HG02981 (cell line): ENCODE measurements around the gene SSTR5.
"Not testable (repeated sequence)": the region's sequence is repeated elsewhere in the genome, so short reads cannot be mapped to it uniquely, and the experiment has no call there.

Experiments
- ATAC-seq: cut with Tn5 transposase; IDR thresholded peaks from one replicate; pipeline ENCODE4 v1.9.1; 2021; ENCODE audit warnings: mild to moderate bottlenecking, moderate library complexity; ENCODE audit not compliant: unreplicated experiment

The SSTR5 gene

DNA sequence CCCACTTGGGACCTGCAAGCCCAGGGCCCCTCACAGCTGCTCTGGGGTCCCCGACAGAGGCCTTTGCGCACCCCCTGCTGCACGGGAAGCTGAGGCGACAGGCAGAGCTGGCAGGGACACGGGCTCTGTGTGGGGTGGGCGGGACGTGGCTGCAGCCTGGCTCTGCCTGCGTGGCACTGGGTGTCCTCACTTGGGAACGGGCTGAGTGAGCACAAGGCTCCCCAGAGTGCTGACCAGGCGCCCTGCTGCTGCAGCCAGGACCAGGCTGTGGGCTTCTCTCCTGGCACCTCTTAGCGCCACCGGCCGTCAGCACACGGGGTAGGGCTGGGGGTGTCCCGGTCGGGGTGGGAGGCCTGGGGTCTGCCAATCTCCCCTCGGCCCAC is 16.9 kb downstream of the SSTR5 start:
- no peak for ATAC-seq

DNA sequence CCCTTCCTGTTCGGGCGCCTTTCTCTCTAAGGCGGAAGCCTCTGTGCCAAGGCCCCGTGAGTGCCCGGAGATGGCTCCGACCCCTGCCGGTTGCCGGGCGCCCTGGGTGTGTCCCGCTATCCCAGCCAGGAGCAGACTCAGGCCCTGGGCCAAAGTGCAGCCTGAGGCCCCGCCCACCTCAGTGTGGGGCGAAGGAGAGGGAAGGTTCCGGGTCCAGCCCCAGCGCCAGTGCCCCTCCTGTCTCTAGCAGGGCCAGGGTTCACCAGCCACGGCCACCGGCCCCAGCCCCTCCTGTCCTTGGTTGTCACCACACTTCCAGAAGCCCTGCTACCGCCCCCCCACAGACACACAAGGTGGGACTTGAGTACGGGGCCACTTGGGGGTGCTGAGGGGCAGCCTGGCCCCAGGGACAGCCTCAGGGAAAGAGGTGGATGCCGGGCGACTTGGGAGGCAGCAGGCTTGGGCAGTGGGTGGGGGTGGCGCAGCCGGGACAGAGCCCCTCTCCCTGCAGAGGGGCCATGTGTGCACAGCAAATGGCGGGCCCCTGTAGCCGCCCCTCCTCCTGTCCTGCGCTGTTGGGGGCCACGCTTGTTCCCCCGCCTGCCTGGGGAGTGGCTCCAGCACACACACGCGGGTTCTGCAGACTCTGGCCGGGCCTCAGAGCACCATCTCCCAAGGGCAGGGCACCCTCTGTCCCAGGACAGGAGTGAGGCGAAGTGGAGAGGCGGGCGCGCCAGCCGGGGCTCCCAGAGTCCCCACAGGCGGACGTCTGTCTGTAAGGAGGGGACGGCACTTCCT is 17.5 kb downstream of the SSTR5 start:
- ATAC-seq: no peak

DNA sequence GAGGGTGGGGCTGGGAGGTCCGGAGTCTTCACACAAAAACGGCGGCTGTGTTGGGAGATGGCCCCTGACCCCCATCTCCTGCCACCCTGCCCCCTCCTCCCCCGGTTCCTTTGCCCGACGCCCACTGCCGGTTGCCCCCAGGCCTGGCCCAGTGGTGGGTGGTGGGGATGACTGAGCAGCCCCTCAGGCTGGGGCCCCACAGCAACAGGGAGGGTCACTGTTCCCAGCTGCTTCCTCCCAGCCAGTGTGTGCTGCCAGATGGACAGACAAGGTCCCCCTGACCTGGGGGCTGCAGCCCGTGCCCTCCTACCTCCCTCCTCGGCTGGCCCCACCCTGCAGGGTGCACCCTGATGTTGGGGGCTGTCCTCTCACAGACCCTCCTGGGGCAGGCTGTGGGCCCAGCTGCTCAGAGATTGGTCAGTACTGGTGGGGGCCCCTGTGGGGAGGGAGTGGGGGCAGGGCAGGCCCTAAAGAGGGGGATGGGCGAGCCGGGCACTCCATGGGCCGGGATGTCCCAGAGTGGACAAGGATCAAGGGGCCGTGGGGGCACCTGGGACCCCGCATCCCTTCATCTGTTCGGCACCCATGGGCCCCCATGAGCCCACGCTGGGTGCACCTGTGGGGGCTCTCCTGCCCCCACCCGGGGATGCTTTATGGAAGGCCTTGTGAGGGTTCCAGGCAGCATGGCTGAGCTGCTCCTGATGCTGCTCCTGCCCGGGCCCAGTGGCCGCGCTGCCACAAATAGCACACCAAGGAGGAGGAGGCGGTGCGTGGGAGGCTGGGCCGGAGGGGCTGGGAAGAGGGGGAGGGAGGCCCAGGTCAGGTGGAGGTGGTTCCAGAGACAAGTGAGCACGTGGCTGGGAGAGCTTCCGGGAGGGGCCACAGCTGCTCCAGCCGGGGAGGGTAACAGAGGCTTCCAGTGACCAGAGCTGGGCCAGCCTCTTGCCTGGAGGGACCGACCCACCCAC is 18.4 kb downstream of the SSTR5 start:
- no peak for ATAC-seq

DNA sequence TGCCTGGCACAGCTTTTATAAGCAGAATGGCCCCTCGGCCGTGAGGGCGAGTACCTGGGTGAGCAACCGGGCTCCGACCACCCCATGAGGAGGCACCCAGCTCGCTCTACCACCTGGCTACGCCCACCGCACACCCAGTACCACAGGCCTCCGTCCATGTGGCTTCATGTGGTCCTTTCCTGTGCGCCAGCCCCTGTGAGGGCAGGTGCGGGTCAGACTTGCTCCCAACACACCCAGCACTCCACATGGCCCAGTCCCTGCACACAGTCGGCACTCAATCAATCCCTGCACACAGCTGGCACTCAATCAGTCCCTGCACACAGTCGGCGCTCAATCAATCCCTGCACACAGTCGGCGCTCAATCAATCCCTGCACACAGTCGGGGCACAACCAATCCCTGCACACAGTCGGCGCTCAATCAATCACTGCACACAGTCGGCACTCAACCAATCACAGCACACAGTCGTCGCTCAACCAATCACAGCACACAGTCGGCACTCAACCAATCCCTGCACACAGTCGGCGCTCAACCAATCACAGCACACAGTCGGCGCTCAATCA is 19.5 kb downstream of the SSTR5 start:
- ATAC-seq: no peak

DNA sequence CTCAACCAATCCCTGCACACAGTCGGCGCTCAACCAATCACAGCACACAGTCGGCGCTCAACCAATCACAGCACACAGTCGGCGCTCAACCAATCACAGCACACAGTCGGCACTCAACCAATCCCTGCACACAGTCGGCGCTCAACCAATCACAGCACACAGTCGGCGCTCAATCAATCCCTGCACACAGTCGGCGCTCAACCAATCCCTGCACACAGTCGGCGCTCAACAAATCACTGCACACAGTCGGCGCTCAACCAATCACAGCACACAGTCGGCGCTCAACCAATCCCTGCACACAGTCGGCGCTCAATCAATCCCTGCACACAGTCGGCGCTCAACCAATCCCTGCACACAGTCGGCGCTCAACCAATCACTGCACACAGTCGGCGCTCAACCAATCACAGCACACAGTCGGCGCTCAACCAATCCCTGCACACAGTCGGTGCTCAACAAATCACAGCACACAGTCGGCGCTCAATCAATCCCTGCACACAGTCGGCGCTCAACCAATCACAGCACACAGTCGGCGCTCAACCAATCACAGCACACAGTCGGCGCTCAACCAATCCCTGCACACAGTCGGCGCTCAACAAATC is 20.2 kb downstream of the SSTR5 start:
- not testable (repeated sequence) for ATAC-seq

DNA sequence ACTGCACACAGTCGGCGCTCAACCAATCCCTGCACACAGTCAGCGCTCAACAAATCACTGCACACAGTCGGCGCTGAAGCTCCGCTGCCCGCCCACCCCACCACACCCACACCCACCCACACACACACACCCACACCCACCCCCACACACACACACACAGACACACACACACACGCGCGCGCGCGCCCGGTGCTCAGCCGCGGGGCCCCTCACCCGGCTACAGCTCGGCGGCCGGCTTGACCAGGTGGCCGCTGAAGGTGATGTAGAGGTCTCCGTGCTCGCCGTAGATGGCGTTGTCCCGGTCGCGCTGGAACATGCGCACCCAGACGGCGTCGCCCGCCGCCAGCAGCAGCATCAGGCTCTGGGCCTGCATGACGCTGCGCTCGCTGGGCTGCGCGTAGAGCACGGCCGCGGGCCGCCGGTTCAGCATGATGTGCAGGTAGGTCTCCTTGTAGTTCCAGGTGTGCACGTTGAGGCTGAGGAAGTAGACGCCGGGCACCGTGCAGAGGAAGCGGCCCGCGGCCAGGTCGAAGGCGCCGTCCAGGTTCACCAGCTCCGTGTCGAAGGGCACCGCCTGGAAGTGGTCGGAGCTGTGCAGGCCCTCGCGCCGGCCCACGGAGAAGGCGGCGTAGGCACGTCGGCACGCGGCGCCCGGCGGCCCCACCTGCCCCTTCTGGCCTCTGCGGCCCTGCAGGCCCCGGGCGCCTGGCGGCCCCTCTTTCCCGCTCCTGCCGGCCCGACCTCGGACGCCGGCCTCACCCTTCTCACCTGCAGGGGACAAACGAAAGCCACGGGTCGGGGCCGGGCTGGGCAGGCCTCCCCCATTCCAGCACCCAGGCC is 21.0 kb downstream of the SSTR5 start:
- ATAC-seq: no peak

DNA sequence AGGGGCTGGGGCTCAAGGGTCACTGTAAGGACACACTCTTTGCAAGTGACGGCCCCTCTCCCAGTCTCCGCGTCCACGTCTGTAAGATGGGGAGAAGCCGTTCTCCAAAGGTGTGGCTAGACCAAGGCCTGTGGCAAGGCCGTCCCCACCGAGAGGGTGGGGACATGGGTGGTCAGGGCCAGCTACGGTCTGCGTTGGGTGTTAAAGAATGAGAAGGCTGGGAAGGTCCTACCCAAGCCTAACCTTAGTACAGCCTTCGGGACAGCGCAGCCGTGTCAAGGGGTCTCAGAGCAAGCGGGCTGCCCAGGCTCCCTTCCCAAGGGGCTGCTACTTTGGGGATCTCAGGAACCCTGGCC is 21.6 kb downstream of the SSTR5 start:
- ATAC-seq: no peak

DNA sequence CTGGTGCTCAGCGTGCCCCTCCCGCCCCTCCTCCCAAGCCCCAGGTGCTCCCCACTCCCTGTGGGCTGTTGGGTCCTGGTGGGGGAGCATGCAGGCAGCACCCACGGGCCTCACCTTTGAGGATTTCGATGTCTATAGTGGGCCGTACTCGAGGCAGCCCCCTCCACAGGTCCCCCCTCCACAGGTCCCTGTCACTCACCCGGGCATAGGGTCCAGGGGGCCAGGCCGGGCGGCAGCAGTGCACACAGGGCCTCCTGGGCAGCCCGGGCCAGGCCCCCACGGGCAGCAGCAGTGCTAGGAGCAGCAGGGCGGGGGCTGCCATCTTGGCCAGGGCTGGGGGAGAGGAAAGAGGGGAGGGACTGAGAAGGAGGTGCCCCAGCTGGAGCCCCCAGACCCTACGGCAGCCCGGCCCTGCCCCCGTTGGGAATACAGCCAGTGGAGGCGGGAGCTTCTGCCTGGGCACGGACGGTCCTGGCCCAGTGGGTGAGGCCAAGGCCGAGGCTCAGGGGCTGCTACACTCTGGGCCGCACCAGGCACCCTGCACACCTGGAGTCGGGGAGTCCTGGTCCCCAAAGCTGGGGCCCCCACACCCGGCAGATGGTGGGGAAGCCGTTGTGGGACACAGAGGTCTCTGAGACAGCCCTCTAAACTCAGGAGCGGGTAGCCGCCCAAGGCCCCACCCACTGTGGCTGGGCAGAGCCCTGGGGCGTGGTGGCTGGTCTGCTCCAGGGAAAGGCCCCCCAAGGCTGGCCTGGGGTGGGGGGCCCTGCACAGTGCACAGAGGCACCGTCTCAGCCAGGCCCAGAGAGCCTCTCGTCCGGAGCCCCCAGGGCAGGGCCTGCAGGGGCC is 22.3 kb downstream of the SSTR5 start:
- ATAC-seq: no peak

DNA sequence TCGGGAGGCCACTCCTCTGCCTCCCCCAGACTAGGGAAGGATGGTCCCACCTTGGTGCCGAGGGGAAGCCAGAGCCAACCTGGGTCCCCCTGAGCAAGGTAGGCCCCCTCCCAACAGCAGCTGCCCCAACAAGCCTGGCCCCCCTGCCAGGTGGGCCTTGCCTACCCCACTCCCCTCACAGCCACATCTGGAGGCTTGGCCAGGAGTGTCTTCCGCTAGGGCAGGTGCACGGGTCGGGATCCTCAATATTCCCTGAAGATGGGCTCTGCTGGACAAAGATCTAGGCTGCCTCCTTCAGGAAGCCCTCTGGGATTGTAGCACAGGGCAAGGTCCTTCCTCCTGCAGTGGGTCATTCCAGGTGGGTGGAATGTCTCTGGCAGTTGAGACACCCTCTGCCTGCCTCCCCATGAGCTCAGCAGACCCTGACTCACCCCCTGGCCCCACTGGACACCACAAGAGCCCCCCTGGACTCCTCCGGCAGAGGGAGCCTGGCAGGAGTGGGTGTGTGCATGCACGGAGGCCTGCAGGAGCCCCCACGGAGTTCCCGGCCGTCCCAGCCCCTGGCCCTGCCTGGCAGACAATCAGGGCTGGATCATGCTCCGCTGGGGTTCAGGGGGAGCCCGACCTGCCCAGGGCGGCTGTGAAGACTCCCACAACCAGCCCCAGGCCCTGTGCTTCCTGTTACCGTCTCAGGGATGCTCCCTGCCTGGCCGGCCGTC is 23.1 kb downstream of the SSTR5 start:
- ATAC-seq: no peak

DNA sequence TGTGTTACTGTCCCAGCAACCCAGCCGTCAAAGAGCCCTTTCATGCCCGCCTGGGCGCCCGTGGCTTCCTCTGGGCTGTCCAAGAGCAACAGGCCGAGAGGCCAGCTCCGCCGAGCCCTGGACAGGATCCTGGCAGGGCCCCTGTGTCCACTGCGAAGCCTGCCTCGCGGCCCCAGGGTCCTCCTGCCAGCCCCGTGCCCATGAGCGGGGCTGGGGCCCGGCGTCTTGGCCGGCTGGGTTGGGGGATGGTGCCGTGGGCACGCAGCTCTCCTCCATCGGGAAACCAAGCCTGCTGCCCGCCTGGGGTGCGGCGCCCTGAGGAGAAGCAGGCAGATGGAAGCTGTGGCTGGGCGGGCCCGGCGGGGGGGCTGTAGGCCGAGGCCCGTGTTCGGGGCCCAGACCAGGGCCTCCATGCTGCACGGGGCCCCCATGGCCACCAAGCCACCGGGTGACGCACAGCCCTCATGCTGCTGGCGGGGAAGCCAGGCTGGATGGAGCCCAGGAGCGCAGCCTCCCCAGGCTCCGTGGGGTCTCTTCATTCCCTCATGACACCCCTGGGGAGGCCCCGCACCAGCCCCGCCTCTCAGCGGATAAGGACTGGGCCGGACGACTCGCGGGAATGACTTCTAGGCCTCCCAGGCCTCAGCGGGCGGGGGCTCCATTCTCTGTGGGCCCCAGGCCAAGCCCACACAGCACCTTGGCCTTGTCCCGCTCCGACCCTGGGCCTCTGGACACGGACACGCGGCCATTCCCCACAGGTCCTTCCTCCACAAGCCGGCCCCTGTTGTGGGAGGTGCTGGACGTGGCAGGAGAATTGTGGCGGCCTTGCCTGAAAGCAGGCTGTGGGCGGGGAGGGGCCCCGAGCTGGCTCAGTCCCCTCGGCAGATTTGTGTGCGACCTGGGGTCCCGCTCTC is 23.9 kb downstream of the SSTR5 start, which contains the start of gene C1QTNF8:
Gene C1QTNF8, minus strand, starts transcription at position 76 of the 914 bp plus-strand sequence. CDS start 1,322 bp downstream, outside the sequence.
- ATAC-seq: no peak

DNA sequence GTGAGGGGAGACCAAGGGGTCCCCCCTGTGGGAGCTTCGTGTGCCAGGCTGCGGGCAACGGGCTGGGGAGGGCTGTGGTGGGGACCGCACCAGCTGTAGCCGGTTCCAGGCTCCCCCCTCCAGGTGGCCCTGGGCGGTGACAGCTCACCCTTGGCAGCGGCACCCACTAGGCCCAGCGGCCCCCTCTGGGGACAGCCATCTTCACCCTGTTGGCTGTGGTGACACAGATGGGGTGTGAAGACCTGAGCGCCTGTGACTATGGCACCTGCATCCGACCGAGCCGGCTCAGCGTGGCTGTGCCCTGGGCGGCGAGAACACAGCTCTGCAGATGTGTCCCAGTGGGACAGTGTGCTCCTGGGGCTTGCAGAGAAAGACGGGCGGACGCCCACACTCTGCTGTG is 24.6 kb downstream of the SSTR5 start:
- ATAC-seq: no peak

DNA sequence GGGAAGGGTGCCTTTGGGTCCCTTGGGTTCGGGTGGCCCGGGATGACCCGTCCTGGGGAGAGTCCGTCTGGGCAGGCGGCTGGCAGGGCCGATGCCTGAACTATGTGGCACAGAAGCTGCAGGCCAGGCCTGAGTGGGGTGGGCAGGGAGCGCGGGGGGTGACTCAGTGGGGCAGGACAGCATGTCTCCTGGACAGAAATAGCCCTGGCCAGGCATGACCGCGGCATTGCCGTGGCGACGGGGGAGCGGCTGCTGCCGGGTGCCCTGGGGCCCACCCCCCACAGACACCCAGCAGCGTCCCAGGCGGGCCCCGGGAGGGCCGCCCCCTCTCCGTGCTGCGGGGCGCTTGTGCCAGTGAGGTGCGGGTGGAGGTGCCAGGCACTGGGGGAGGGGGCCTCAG is 25.3 kb downstream of the SSTR5 start:
- ATAC-seq: no peak

DNA sequence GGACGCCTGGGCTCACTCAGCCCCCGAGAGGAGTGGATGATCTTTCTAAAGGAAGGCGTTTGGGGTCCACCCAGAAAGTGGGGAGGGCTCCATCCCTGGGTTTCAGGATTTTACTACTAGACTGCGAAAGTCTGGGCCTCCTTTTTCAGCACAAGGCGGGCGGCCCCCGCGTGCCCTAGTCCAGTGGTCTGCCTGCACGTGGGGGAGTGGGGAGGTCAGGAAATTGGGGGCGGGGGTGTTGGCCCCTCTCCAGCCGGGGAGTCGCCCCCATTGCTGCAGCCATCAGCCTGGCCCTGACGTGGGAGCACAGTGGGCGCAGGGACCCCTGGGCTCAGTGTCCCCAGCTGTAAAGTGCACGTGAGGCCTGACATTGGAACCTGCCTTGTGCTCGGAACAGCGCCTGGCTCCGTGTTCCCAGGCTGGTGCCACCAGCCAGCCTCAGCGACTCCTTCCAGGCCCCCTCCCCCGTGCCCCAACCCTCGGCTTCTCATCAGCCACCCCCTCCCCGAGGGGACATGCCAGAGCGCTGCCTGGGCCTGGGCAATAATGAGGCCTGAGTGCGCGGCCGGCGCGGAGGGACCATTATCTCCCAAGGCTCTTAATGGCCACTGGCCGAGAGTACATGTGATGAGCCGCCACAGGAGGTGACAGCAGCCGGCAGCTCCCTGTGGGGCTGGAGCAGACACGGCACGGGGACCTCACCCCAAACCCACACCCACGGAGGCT is 25.9 kb downstream of the SSTR5 start:
- ATAC-seq: no peak

DNA sequence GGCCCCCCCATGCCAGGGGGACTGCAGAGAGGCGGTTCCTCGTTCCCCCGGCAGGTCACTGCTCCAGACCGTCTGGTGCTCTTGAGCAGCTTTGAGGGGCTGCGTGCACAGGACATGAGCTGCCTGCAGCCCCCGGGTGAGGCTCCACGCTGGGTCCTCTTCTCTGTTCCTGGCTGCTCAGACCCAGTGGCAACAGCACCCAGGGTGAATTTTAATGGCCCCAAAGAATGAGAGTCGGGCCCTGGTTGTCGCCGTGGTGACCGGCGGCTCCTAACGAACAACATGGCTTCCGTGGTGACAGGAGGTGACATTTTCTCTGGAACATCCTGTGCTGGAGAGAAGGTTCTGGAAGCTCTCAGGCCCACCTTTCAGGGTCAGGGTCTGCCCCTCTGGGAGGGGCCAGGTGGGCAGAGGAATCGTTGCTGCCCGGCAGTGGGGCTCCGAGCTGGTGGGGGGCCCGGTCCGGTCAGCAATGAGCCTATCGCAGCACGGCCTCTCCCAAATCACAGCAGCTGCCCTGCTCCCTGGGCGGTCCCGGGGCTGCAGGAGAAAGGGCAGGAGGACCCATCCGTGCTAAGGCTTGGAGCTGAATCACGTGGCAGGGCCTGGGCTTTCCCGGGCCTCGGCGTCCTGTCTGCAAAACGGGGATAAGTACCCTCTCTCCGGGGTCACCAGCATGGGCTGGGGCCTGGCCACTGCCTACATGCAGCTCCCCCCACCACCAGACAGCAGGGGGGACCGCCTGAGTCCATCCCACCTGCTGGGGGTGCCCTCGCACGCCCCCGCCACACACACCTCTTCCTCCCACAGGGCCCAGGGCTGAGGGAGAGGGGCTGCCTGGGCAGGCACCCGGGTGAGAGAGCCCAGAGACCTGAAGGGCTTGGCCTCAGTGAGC is 26.9 kb downstream of the SSTR5 start:
- ATAC-seq: no peak

DNA sequence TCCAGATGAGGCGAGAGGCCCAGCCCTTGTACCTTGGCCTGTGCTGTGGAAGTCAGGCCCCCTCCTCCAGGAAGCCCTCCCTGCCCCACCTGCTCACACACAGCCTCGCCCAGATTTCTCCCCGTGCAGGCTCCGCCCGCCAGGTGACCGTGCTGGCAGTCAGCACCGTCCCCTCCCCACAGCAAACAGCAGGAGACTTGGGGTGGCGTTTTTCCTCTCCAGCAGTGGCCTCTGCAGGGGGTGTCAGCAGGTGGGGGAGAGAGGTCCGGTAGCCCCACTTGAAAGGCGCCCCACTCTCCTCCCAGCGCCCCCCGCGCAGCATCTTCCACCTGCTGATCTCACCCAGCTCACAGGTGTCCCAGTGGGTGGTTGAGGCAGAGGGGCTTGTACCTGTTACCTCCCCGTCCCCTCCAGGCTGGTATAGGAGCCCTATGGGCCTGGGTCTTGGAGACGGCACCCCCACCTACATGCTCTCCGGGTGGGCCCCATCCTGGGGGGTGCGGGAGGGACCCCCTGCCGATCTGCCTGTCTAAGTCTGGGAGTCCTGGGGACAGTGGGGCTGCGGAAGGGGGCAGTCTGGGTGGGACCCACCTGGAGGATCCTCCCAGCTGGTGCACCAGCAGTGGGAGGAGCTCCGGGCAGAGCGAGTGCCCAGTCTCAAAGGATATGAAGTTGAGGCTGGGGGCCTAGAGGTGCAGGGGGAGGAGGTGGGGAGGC is 27.7 kb downstream of the SSTR5 start:
- ATAC-seq: no peak
